NCI-H748 (cell line): ENCODE data around the gene CHAF1B.
A peak's percentile ranks its signal among the peaks of the same experiment; 100 is the strongest.
"Not testable (repeated sequence)": the region's sequence is repeated elsewhere in the genome, so short reads cannot be mapped to it uniquely, and the experiment has no call there.

Experiments used
- DNase-seq: peaks from one replicate; lab custom pipeline; 2025; ENCODE audit not compliant: unreplicated experiment; lab: John Stamatoyannopoulos, UW

Gene CHAF1B

GRCh38 chr21:36385233-36386030 is at the start of gene CHAF1B:
Gene CHAF1B, plus strand, starts transcription at chr21:36385392. Its CDS starts 745 bp downstream, at chr21:36386137.
- peak; percentile 76 for DNase-seq

- DNase-seq: no peak
Observed at GRCh38 chr21:36337099-36337509, 48.1 kb upstream of the CHAF1B start.

GRCh38 chr21:36338975-36339374 is 46.2 kb upstream of the CHAF1B start:
- DNase-seq: no peak

GRCh38 chr21:36342581-36342980 is 42.6 kb upstream of the CHAF1B start:
- DNase-seq: not testable (repeated sequence)

- no peak for DNase-seq
Observed at GRCh38 chr21:36344931-36345330, 40.3 kb upstream of the CHAF1B start.

GRCh38 chr21:36347278-36347961 is 37.8 kb upstream of the CHAF1B start:
- DNase-seq: no peak

GRCh38 chr21:36347962-36348328 is 37.2 kb upstream of the CHAF1B start:
- no peak for DNase-seq

- no peak for DNase-seq
Observed at GRCh38 chr21:36349315-36349714, 35.9 kb upstream of the CHAF1B start.

GRCh38 chr21:36350282-36350910 is 34.8 kb upstream of the CHAF1B start:
- no peak for DNase-seq

- no peak for DNase-seq
Observed at GRCh38 chr21:36354918-36355680, 30.1 kb upstream of the CHAF1B start.

GRCh38 chr21:36355868-36356267 is 29.3 kb upstream of the CHAF1B start:
- DNase-seq: no peak

GRCh38 chr21:36359185-36359584 is 26.0 kb upstream of the CHAF1B start:
- no peak for DNase-seq

- no peak for DNase-seq
Observed at GRCh38 chr21:36369064-36369685, 16.0 kb upstream of the CHAF1B start.

- no peak for DNase-seq
Observed at GRCh38 chr21:36375994-36376393, 9.2 kb upstream of the CHAF1B start.

- no peak for DNase-seq
Observed at GRCh38 chr21:36377391-36377842, 7.8 kb upstream of the CHAF1B start.

- no peak for DNase-seq
Observed at GRCh38 chr21:36379251-36379650, 5.9 kb upstream of the CHAF1B start.

GRCh38 chr21:36381841-36382589 is 3.2 kb upstream of the CHAF1B start:
- no peak for DNase-seq

- not testable (repeated sequence) for DNase-seq
Observed at GRCh38 chr21:36382722-36383121, 2.5 kb upstream of the CHAF1B start.

- no peak for DNase-seq
Observed at GRCh38 chr21:36384885-36385232, 333 bp upstream of the CHAF1B start.

GRCh38 chr21:36386031-36386642 is 945 bp downstream of the CHAF1B start:
- DNase-seq: no peak
